Liver (tissue), 3 donors: ENCODE measurements around the gene SCARB1.
A peak's percentile ranks its signal among the peaks of the same experiment; 100 is the strongest.

Source experiments
- FOXA1 ChIP-seq: IDR thresholded peaks from 2 replicates; pipeline ENCODE4 v1.6.1; 2016; ENCODE audit warnings: antibody characterized with exemption
- GABPA ChIP-seq, 2 donors: IDR thresholded peaks in 1 of 2; conservative IDR thresholded peaks in 1 of 2; 2 replicates each; pipeline ENCODE4 v1.6.1; 2016; ENCODE audit warnings: antibody characterized with exemption in 2 of 2, mild to moderate bottlenecking in 1 of 2, moderate library complexity in 1 of 2
- HNF4A ChIP-seq, 2 donors: conservative IDR thresholded peaks; 2 replicates each; pipeline ENCODE4 v1.6.1; 2016; ENCODE audit warnings: antibody characterized with exemption in 2 of 2, mild to moderate bottlenecking in 2 of 2
- HNF4G ChIP-seq: IDR thresholded peaks from 2 replicates; pipeline ENCODE4 v1.6.1; 2016; ENCODE audit warnings: antibody characterized with exemption
- JUND ChIP-seq, 2 donors: IDR thresholded peaks; 2 replicates each; pipeline ENCODE4 v1.6.1; 2016; ENCODE audit warnings: antibody characterized with exemption in 2 of 2
- NR2F2 ChIP-seq: IDR thresholded peaks from 2 replicates; pipeline ENCODE4 v1.6.1; 2016; ENCODE audit warnings: antibody characterized with exemption
- RAD21 ChIP-seq, 2 donors: IDR thresholded peaks; 2 replicates each; pipeline ENCODE4 v1.6.1; 2016; ENCODE audit warnings: antibody characterized with exemption in 2 of 2, mild to moderate bottlenecking in 2 of 2
- TAF1 ChIP-seq: conservative IDR thresholded peaks from 2 replicates; pipeline ENCODE4 v1.6.1; 2016; ENCODE audit warnings: antibody characterized with exemption, mild to moderate bottlenecking
- YY1 ChIP-seq: IDR thresholded peaks from 2 replicates; pipeline ENCODE4 v1.6.1; 2016; ENCODE audit warnings: antibody characterized with exemption, mild to moderate bottlenecking
- TF ChIP-seq, protein P1 (sequence below): fragments of 150-350 bp; IDR thresholded peaks from 2 replicates; pipeline ENCODE4 v1.5.1; 2017; ENCODE audit warnings: improper control_type of control experiment, low read depth, low read length; ENCODE audit not compliant: missing input control
- TF ChIP-seq, protein P2 (sequence below): IDR thresholded peaks from 2 replicates; pipeline ENCODE4 v1.6.1; 2016; ENCODE audit warnings: antibody characterized with exemption
- TF ChIP-seq, protein P3 (sequence below): IDR thresholded peaks from 2 replicates; pipeline ENCODE4 v1.6.1; 2016; ENCODE audit warnings: antibody characterized with exemption, mild to moderate bottlenecking
- donor health status: healthy.
- donor health status: healthy.

DNA sequence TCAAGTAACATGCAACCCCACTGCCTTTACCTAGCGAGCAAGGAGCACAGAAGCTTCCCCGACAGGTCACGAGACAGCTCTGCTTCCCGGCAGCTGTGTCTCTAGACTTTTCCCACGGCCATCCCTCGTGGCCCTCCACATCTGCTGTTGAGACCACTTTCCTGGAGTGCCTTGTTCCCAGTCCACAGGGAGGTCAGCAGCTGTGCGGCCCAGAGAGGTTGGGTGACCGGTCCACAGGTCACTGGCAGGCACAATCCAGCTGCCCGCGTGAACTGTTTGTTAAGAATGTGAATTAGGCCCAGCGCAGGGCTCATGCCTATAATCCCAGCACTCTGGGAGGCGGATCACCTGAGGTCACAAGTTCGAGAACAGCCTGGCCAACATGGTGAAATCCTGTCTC lies 71.5 kb downstream of the SCARB1 start:
- no peak for TF ChIP-seq TAF1
- TF ChIP-seq, protein P1, sequence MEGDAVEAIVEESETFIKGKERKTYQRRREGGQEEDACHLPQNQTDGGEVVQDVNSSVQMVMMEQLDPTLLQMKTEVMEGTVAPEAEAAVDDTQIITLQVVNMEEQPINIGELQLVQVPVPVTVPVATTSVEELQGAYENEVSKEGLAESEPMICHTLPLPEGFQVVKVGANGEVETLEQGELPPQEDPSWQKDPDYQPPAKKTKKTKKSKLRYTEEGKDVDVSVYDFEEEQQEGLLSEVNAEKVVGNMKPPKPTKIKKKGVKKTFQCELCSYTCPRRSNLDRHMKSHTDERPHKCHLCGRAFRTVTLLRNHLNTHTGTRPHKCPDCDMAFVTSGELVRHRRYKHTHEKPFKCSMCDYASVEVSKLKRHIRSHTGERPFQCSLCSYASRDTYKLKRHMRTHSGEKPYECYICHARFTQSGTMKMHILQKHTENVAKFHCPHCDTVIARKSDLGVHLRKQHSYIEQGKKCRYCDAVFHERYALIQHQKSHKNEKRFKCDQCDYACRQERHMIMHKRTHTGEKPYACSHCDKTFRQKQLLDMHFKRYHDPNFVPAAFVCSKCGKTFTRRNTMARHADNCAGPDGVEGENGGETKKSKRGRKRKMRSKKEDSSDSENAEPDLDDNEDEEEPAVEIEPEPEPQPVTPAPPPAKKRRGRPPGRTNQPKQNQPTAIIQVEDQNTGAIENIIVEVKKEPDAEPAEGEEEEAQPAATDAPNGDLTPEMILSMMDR: no peak
- TF ChIP-seq RAD21 (IDR thresholded peaks at IDR 0.05): no peak
- no peak for TF ChIP-seq HNF4G
- TF ChIP-seq, protein P2, sequence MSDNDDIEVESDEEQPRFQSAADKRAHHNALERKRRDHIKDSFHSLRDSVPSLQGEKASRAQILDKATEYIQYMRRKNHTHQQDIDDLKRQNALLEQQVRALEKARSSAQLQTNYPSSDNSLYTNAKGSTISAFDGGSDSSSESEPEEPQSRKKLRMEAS: no peak
- TF ChIP-seq HNF4A (conservative IDR thresholded peaks at IDR 0.05): peak in 1 of 2 donors; percentile 57
- no peak for TF ChIP-seq NR2F2
- TF ChIP-seq JUND (IDR thresholded peaks at IDR 0.05): no peak
- no peak for TF ChIP-seq GABPA (IDR thresholded peaks at IDR 0.05 in 1 of 2, conservative IDR thresholded peaks at IDR 0.05 in 1 of 2)
- TF ChIP-seq, protein P3, sequence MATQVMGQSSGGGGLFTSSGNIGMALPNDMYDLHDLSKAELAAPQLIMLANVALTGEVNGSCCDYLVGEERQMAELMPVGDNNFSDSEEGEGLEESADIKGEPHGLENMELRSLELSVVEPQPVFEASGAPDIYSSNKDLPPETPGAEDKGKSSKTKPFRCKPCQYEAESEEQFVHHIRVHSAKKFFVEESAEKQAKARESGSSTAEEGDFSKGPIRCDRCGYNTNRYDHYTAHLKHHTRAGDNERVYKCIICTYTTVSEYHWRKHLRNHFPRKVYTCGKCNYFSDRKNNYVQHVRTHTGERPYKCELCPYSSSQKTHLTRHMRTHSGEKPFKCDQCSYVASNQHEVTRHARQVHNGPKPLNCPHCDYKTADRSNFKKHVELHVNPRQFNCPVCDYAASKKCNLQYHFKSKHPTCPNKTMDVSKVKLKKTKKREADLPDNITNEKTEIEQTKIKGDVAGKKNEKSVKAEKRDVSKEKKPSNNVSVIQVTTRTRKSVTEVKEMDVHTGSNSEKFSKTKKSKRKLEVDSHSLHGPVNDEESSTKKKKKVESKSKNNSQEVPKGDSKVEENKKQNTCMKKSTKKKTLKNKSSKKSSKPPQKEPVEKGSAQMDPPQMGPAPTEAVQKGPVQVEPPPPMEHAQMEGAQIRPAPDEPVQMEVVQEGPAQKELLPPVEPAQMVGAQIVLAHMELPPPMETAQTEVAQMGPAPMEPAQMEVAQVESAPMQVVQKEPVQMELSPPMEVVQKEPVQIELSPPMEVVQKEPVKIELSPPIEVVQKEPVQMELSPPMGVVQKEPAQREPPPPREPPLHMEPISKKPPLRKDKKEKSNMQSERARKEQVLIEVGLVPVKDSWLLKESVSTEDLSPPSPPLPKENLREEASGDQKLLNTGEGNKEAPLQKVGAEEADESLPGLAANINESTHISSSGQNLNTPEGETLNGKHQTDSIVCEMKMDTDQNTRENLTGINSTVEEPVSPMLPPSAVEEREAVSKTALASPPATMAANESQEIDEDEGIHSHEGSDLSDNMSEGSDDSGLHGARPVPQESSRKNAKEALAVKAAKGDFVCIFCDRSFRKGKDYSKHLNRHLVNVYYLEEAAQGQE: no peak
- no peak for TF ChIP-seq FOXA1
- no peak for TF ChIP-seq YY1
